K562 (cell line): Measurements from ENCODE around the gene KIF5C. TPM values are rescaled to one million over a fixed set of nuclear protein-coding genes. Genes with fewer than 3 reads are reported as not detected.
A peak's percentile ranks its signal among the peaks of the same experiment; 100 is the strongest.

Experiments
- ATAC-seq: fragments of 200-7000 bp; cut with Tn5 transposase; 3 replicates; pipeline ENCODE4 v1.9.1; 2020; ENCODE audit warnings: moderate library complexity
- BruUV-seq: library from RNA; stranded (reverse); fragments of 400-500 nt; replicated peaks from 2 replicates; lab custom pipeline; 2021; lab: Mats Ljungman, UMichigan
- CTCF ChIA-PET: fragments of 300-600 bp; formaldehyde crosslinking; extraction: SDS; loops from one replicate; lab custom pipeline; 2021; ENCODE audit warnings: low intra/inter-chr PET ratio; lab: Yijun Ruan, JAX
- POLR2A ChIA-PET: fragments of 300-600, 350-650 bp; sonication (Branson Sonifier 250); formaldehyde crosslinking; extraction: SDS; loops from one replicate; lab custom pipeline; 2021; ENCODE audit warnings: antibody characterized with exemption, inconsistent platforms; lab: Yijun Ruan, JAX
- DNase-seq, 4 experiments: peaks; one replicate each; pipeline versions ENCODE4 v3.0.0 to v3.0.0-alpha.2; 2011 to 2018; ENCODE audit warnings: low spot score in 3 of 4, mixed read lengths in 3 of 4; ENCODE audit errors: extremely low read depth in 1 of 4
- FAIRE-seq: peaks from 2 replicates; lab custom pipeline; 2011; peaks lifted over from hg19 to GRCh38; lab: Jason Lieb, UNC
- H2AFZ ChIP-seq: 2 replicates; pipeline ENCODE4 v1.6.0; 2011; ENCODE audit warnings: low read depth, low read length, control low read depth, inconsistent platforms
- H3K27ac ChIP-seq: fragments of 200-600 bp; 3 replicates; pipeline ENCODE4 v1.8.0; 2011; ENCODE audit warnings: low read depth, mild to moderate bottlenecking, control low read depth, inconsistent platforms, low read length, moderate library complexity, mixed read lengths; ENCODE audit errors: extremely low read depth
- H3K27me3 ChIP-seq, 2 experiments: fragments of 300-600 bp in 1 of 2; 2 replicates in 1 of 2; 3 replicates in 1 of 2; pipeline versions ENCODE4 v1.6.0 to v1.8.0; 2011; ENCODE audit warnings: inconsistent platforms in 2 of 2, low read length in 2 of 2, mild to moderate bottlenecking in 1 of 2, mixed read lengths in 1 of 2, moderate library complexity in 1 of 2; ENCODE audit not compliant: control insufficient read depth in 2 of 2, insufficient read depth in 2 of 2
- H3K36me3 ChIP-seq: fragments of 300-600 bp; 3 replicates; pipeline ENCODE4 v1.8.0; 2011; ENCODE audit warnings: mild to moderate bottlenecking, low read length, inconsistent platforms; ENCODE audit not compliant: control insufficient read depth, insufficient read depth
- H3K4me1 ChIP-seq, 2 experiments: fragments of 200-600 bp in 1 of 2; replicated peaks in 1 of 2; 2 replicates in 1 of 2; 3 replicates in 1 of 2; pipeline versions ENCODE4 v1.5.1 to v1.8.0; 2011; ENCODE audit warnings: inconsistent platforms in 2 of 2, low read length in 2 of 2, mild to moderate bottlenecking in 1 of 2, mixed read lengths in 1 of 2, moderate library complexity in 1 of 2; ENCODE audit not compliant: control insufficient read depth in 2 of 2, insufficient read depth in 2 of 2
- H3K4me2 ChIP-seq: 2 replicates; pipeline ENCODE4 v1.6.1; 2011; ENCODE audit warnings: low read length, control low read depth, inconsistent platforms, mixed read lengths; ENCODE audit not compliant: insufficient read depth
- H3K4me3 ChIP-seq: fragments of 200-600 bp; sonication (generic), shearing (Covaris generic); 2 replicates; pipeline ENCODE4 v1.5.1; 2016; ENCODE audit warnings: control low read depth, inconsistent platforms
- H3K79me2 ChIP-seq: fragments of 200-600 bp; 3 replicates; pipeline ENCODE4 v1.8.0; 2011; ENCODE audit warnings: low read length, inconsistent platforms; ENCODE audit not compliant: control insufficient read depth, insufficient read depth
- H3K9ac ChIP-seq, 2 experiments: 2 replicates each; pipeline versions ENCODE4 v1.6.0 to v1.6.1; 2011; ENCODE audit warnings: low read depth in 2 of 2, low read length in 2 of 2, control low read depth in 1 of 2, inconsistent platforms in 1 of 2, mild to moderate bottlenecking in 1 of 2, mixed read lengths in 1 of 2; ENCODE audit not compliant: insufficient read depth in 1 of 2
- H3K9me1 ChIP-seq: one replicate; pipeline ENCODE4 v1.6.0; 2011; ENCODE audit warnings: inconsistent platforms, mild to moderate bottlenecking, low read length, moderate library complexity; ENCODE audit not compliant: control insufficient read depth, insufficient read depth
- H3K9me3 ChIP-seq: replicated peaks from 2 replicates; pipeline ENCODE4 v1.5.1; 2011; ENCODE audit warnings: low read depth, low read length, inconsistent platforms; ENCODE audit not compliant: control insufficient read depth, insufficient read depth
- H4K20me1 ChIP-seq: replicated peaks from 2 replicates; pipeline ENCODE4 v1.6.1; 2011; ENCODE audit warnings: low read length, inconsistent platforms, mixed read lengths; ENCODE audit not compliant: control insufficient read depth, insufficient read depth
- EZH2 ChIP-seq: IDR thresholded peaks from 2 replicates; pipeline ENCODE4 v1.6.1; 2012; ENCODE audit warnings: low read depth, mild to moderate bottlenecking, inconsistent platforms, low read length, borderline replicate concordance
- RBM25 ChIP-seq: fragments of 200-400 bp; formaldehyde crosslinking; IDR thresholded peaks from 2 replicates; pipeline ENCODE4 v1.6.1; 2018; ENCODE audit warnings: low read length, low read depth, moderate library complexity; ENCODE audit not compliant: severe bottlenecking
- RBM39 ChIP-seq: fragments of 200-400 bp; formaldehyde crosslinking; optimal IDR thresholded peaks from 2 replicates; pipeline ENCODE3; 2018; ENCODE audit warnings: low read depth, low read length
- STAT5A ChIP-seq: IDR thresholded peaks from 2 replicates; pipeline ENCODE4 v1.6.1; 2012; ENCODE audit warnings: low read length, inconsistent platforms, borderline replicate concordance
- ZBTB1 ChIP-seq: sonication (generic); formaldehyde crosslinking; IDR thresholded peaks from 2 replicates; pipeline ENCODE4 v1.8.1; 2023; ENCODE audit warnings: missing genetic modification reagents, low read depth, mild to moderate bottlenecking, borderline replicate concordance
- ZNF224 ChIP-seq: sonication (generic); formaldehyde crosslinking; IDR thresholded peaks from 2 replicates; pipeline ENCODE4 v1.8.0; 2022; ENCODE audit warnings: mild to moderate bottlenecking, missing genetic modification reagents
- WGBS: fragments of 100-300 bp; shearing (Covaris generic); methylation state at CpG from one replicate; pipeline ENCODE4 v1.1.6; 2016; ENCODE audit warnings: low coverage, mixed read lengths; ENCODE audit not compliant: insufficient coverage; ENCODE audit errors: missing lambda C conversion rate; 5-methylcytosine and 5-hydroxymethylcytosine counted together
- in situ Hi-C: fragments of 300-500 bp; cut with MboI; formaldehyde crosslinking; loops from 4 replicates; pipeline ENCODE4 v1.15.0; 2018; ENCODE audit warnings: inconsistent platforms, mixed read lengths
- intact Hi-C: fragments of 100-400 bp; cut with micrococcal nuclease; formaldehyde crosslinking; loops from 2 replicates; pipeline ENCODE4 v1.14.2; 2022
- polyA plus RNA-seq, 8 experiments: library from polyadenylated mRNA; depleted of rRNA in 4 of 8; stranded (reverse) in 5 of 8; unstranded in 3 of 8; fragments of >200 nt; fragmentation: Nextera tagmentation in 2 of 8; fragmentation: Illumina TruSeq in 1 of 8; extraction: Ambion mirVana in 2 of 8; extraction: Trizol in 1 of 8; gene quantifications; 2 replicates each; pipeline versions ENCODE4 v1.2.1 to v1.2.3, GENCODE V29; 2011 to 2014; ENCODE audit warnings: inconsistent platforms in 1 of 8, missing spikeins in 1 of 8
- total RNA-seq, 7 experiments: library from RNA; depleted of rRNA in 6 of 7; stranded (reverse); fragments of >200 nt in 6 of 7; fragmentation: Illumina TruSeq in 2 of 7; extraction: Trizol in 2 of 7; gene quantifications; 2 replicates each; pipeline versions ENCODE4 v1.2.1 to v1.2.3, GENCODE V29; 2011 to 2021; ENCODE audit warnings: low replicate concordance in 1 of 7

KIF5C gene
- total and polyA plus RNA-seq, 9 of the 15 experiments (the other 6 are each of a cell fraction or from before 2014, with no cell fraction given): 0.01 to 0.09 (median 0.01) TPM; not detected in 6

GRCh38 chr2:149038442-149039212 lies 163.6 kb downstream of the KIF5C start, which contains the start of gene LYPD6B (continued):
- TF ChIP-seq EZH2: no peak

DNA sequence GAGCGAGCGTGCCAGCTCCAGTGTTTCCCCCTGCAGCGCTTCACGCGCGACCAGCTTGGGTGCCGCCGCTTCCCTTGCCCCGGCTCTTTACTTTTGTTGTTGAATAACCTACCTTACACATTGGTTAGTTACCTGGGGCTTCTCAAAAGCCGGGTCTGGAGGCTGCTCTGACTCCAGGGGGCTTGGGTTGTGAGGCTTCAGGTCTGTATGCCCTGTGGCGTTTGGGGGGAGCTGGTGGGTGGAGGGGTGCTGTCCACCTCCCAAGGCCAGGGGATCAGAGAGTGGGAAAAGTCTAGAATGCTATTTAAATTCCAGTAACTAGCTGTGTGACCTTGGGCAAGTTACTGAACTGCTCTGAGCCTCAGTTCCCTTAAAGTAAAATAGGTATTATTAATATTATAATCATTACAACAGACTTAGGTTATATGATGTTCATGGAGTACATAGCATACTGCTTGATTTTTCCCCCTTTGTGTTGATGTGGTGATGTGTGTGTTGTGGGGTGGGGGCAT lies 164.2 kb downstream of the KIF5C start:
- intact Hi-C loops: loop anchor here (5.0 kb wide), 1 partner anchor 273 kb away; no protein-coding TSS in a partner anchor
- Histone ChIP-seq H3K79me2 (no peaks in the 10 kb centered on the region), H2AFZ (no peak overlapping the region), H3K4me2 (no peak overlapping the region), H3K9ac (no peak overlapping the region), H3K27ac (no peak overlapping the region), H4K20me1 (no peaks in the 10 kb centered on the region), H3K4me3 (no peak overlapping the region), H3K9me3 (no peaks in the 10 kb centered on the region), H3K4me1 (peaks cover 0 to 10% of the 10 kb centered on the region in 2 experiments; a peak in 1 of 5 replicates), H3K27me3 (peaks cover 4 to 29% of the 10 kb centered on the region in 2 experiments; a peak in 3 of 5 replicates), H3K9me1 (no peaks in the 10 kb centered on the region), H3K36me3 (no peaks in the 10 kb centered on the region)
- no peak for DNase-seq
- CTCF ChIA-PET: no interaction called here
- WGBS: 41% methylated on average over 11 of the region's 11 CpGs
- FAIRE-seq: no peak
- BruUV-seq: no TSS peak
- in situ Hi-C loops: no loop called here
- POLR2A ChIA-PET: no interaction called here
- no peak for ATAC-seq
- TF ChIP-seq RBM25: peak; percentile 79
- TF ChIP-seq STAT5A: no peak
- TF ChIP-seq ZBTB1 (CRISPR knock-in tag): no peak
- no peak for TF ChIP-seq ZNF224
- no peak for TF ChIP-seq RBM39
- TF ChIP-seq, all 486 proteins: peak for 1
